Lung microvascular endothelial cell (primary cell): ENCODE measurements around the gene DGKE. TPM values are rescaled to one million over a fixed set of nuclear protein-coding genes. Genes with fewer than 3 reads are reported as not detected.

ENCODE experiments used
- DNase-seq, 2 donors: peaks; one replicate each; pipeline versions ENCODE4 v3.0.0 to v3.0.0-alpha.2; 2010; ENCODE audit warnings: low read depth in 2 of 2
- total RNA-seq: library from RNA; depleted of rRNA; stranded (reverse); fragments of >200 nt; gene quantifications from 2 replicates; pipeline ENCODE4 v1.2.1, GENCODE V29; 2014

DGKE gene
- total RNA-seq, 1 donor from 2014 or later, result 16.3 TPM

GRCh38 chr17:56887552-56888467 is 53.9 kb downstream of the DGKE start:
- DNase-seq, result no peak

- DNase-seq, result no peak
These were observed 56.4 kb downstream of the DGKE start for GRCh38 chr17:56890390-56890789.

- no peak for DNase-seq
These were observed 57.1 kb downstream of the DGKE start for GRCh38 chr17:56890906-56891674.

- peak; percentile 52 to 61 for DNase-seq
These were observed 57.8 kb downstream of the DGKE start for GRCh38 chr17:56891751-56892150.

- DNase-seq, result no peak
These were observed 58.4 kb downstream of the DGKE start for GRCh38 chr17:56892333-56892732.

- no peak for DNase-seq
These were observed 59.6 kb downstream of the DGKE start for GRCh38 chr17:56893503-56893902.

GRCh38 chr17:56894859-56895455 is 61.0 kb downstream of the DGKE start:
- no peak for DNase-seq

GRCh38 chr17:56896217-56896967 is 62.4 kb downstream of the DGKE start:
- no peak for DNase-seq

- DNase-seq, result no peak
These were observed 63.0 kb downstream of the DGKE start for GRCh38 chr17:56896968-56897359.

GRCh38 chr17:56897646-56898424 is 63.9 kb downstream of the DGKE start:
- no peak for DNase-seq

- DNase-seq, result no peak
These were observed 64.9 kb downstream of the DGKE start for GRCh38 chr17:56898874-56899273.

- peak in 1 of 2 donors; percentile 47 for DNase-seq
These were observed 65.5 kb downstream of the DGKE start for GRCh38 chr17:56899403-56899802.

- DNase-seq, result peak in 1 of 2 donors; percentile 41
These were observed 68.4 kb downstream of the DGKE start for GRCh38 chr17:56902348-56902747.

GRCh38 chr17:56903560-56903959 is 69.6 kb downstream of the DGKE start:
- DNase-seq, result no peak

- DNase-seq, result peak in 1 of 2 donors; percentile 30
These were observed 74.1 kb downstream of the DGKE start for GRCh38 chr17:56908001-56908542.

- DNase-seq, result no peak
These were observed 76.0 kb downstream of the DGKE start for GRCh38 chr17:56909742-56910508.

GRCh38 chr17:56910509-56911235 is 76.7 kb downstream of the DGKE start:
- DNase-seq, result no peak

GRCh38 chr17:56912105-56912999 is 78.4 kb downstream of the DGKE start:
- peak; percentile 44 to 50 for DNase-seq
